ENCODE results near the gene PRSS3. TPM values are rescaled to one million over a fixed set of nuclear protein-coding genes. Genes with fewer than 3 reads are reported as not detected.

PRSS3 gene
- total RNA-seq, 1 donor from 2014 or later = not detected

- H3K27ac Mint-ChIP-seq (ENCODE audit: unreplicated experiment) = no peak overlapping the region
- no peaks in the 10 kb centered on the region for H3K4me1 Mint-ChIP-seq (ENCODE audit: low read depth, unreplicated experiment)
- H3K9me3 Mint-ChIP-seq (ENCODE audit: unreplicated experiment) = no peaks in the 10 kb centered on the region
- TF ChIP-seq CTCF (IDR thresholded peaks at IDR 0.05; ENCODE audit: partially characterized antibody, unreplicated experiment) = no peak
- H3K27me3 Mint-ChIP-seq (ENCODE audit: unreplicated experiment) = no peaks in the 10 kb centered on the region
- no peaks in the 10 kb centered on the region for H3K36me3 Mint-ChIP-seq (ENCODE audit: unreplicated experiment)
- H3K4me3 Mint-ChIP-seq (ENCODE audit: unreplicated experiment) = no peak overlapping the region
- no peak for DNase-seq
Observed at GRCh38 chr9:33780276-33780675, 15.1 kb upstream of the PRSS3 start.

DNA sequence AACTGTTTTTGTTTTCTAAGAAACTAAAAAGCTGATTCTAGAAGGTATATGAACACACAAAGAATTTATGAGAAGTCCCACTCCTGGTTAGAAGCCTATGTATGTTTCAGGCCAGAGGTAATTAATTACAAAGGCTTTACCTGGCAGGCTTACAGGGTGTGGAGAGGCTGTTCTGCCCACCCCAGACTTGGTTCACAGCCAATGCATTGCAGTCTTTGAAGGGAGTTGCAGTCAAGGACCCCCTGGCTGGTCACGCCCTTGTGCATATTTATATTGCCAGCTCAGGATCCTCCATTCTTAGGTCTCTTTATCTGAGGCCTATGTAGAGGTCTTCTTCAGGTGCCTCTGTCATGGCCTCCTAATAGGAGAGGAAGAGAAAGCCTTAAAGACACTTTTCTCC, 13.6 kb upstream of the PRSS3 start:
- Mint-ChIP-seq H3K4me3 (ENCODE audit: unreplicated experiment) (no peak overlapping the region), H3K27me3 (ENCODE audit: unreplicated experiment) (no peaks in the 10 kb centered on the region), H3K36me3 (ENCODE audit: unreplicated experiment) (no peaks in the 10 kb centered on the region), H3K9me3 (ENCODE audit: unreplicated experiment) (no peaks in the 10 kb centered on the region), H3K4me1 (ENCODE audit: low read depth, unreplicated experiment) (no peaks in the 10 kb centered on the region), H3K27ac (ENCODE audit: unreplicated experiment) (no peak overlapping the region)
- no peak for TF ChIP-seq CTCF (IDR thresholded peaks at IDR 0.05; ENCODE audit: partially characterized antibody, unreplicated experiment)
- no peak for DNase-seq

DNA sequence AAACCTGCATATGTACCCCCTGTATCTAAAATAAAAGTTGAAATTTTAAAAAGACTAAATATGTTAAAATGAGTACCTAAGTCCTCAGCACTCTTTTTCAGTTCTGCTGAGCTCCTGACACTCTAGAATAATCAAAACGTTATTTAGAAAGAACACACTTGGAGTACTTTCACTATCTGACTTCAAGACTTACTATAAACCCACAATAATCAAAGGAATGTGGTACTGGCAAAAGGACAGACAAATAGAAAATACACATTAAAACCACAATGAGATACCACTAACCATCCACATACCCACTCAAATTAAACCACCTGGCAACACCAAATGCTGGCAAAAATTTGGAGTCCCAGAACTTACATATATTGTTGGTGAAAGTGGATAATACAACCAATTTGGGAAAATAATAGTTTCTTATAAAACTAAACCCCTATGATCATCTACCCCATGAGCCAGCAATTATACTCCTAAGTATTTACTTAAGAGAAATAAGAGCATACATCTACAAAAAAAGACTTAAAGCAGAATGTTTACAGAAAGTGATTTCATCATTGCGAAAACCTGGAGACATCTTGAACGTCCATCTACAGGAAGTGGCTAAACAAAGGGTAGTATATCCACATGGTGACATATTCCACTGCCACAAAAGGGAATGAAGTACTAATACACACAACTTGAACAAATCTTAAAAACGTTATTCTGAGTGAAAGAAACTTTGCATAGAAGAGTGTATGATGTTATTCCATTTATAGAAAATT, 12.8 kb upstream of the PRSS3 start:
- Mint-ChIP-seq H3K27ac (ENCODE audit: unreplicated experiment) (no peak overlapping the region), H3K27me3 (ENCODE audit: unreplicated experiment) (peaks cover 3% of the 10 kb centered on the region), H3K36me3 (ENCODE audit: unreplicated experiment) (no peaks in the 10 kb centered on the region), H3K9me3 (ENCODE audit: unreplicated experiment) (no peaks in the 10 kb centered on the region), H3K4me3 (ENCODE audit: unreplicated experiment) (no peak overlapping the region), H3K4me1 (ENCODE audit: low read depth, unreplicated experiment) (no peaks in the 10 kb centered on the region)
- no peak for TF ChIP-seq CTCF (IDR thresholded peaks at IDR 0.05; ENCODE audit: partially characterized antibody, unreplicated experiment)
- DNase-seq = no peak

DNA sequence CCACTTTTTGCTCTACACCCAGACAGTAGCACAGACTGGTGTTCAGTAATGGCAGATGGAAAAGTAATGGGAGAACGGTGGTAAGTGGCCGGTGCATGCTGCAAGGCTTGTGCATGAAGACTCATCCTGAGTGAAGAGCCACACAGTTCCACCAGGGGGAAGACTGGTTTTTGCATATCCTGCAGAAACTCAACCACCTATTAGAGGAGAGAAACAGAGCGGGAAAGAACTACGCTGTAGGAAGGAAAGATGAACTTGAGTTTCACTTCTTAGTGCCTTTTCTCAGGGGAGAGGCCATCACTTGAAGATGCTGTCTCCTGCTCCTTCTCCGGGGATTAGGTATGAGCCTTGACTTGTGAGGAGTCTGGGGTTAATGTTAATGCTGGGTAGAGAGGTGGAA, 9.4 kb upstream of the PRSS3 start:
- Mint-ChIP-seq H3K4me1 (ENCODE audit: low read depth, unreplicated experiment) (no peaks in the 10 kb centered on the region), H3K27ac (ENCODE audit: unreplicated experiment) (no peak overlapping the region), H3K36me3 (ENCODE audit: unreplicated experiment) (no peaks in the 10 kb centered on the region), H3K27me3 (ENCODE audit: unreplicated experiment) (peaks cover 4% of the 10 kb centered on the region), H3K4me3 (ENCODE audit: unreplicated experiment) (no peak overlapping the region), H3K9me3 (ENCODE audit: unreplicated experiment) (no peaks in the 10 kb centered on the region)
- TF ChIP-seq CTCF (IDR thresholded peaks at IDR 0.05; ENCODE audit: partially characterized antibody, unreplicated experiment) = no peak
- no peak for DNase-seq

GRCh38 chr9:33786681-33787080, 8.7 kb upstream of the PRSS3 start:
- H3K27me3 Mint-ChIP-seq (ENCODE audit: unreplicated experiment) = peaks cover 6% of the 10 kb centered on the region
- DNase-seq = no peak
- H3K27ac Mint-ChIP-seq (ENCODE audit: unreplicated experiment) = no peak overlapping the region
- TF ChIP-seq CTCF (IDR thresholded peaks at IDR 0.05; ENCODE audit: partially characterized antibody, unreplicated experiment) = no peak
- no peaks in the 10 kb centered on the region for H3K36me3 Mint-ChIP-seq (ENCODE audit: unreplicated experiment)
- no peaks in the 10 kb centered on the region for H3K9me3 Mint-ChIP-seq (ENCODE audit: unreplicated experiment)
- no peaks in the 10 kb centered on the region for H3K4me1 Mint-ChIP-seq (ENCODE audit: low read depth, unreplicated experiment)
- no peak overlapping the region for H3K4me3 Mint-ChIP-seq (ENCODE audit: unreplicated experiment)

Measured in glutamatergic neuron (in vitro differentiated cells).